GM23338 (cell line): ENCODE data around the gene GDE1.

Experiments used
- EZH2phosphoT487 ChIP-seq: fragments of 200-600 bp; sonication (generic); IDR thresholded peaks from one replicate; pipeline ENCODE4 v1.8.1; 2018; ENCODE audit warnings: antibody characterized with exemption; ENCODE audit not compliant: unreplicated experiment
- JUNB ChIP-seq: IDR thresholded peaks from one replicate; pipeline ENCODE4 v1.6.1; 2016; ENCODE audit warnings: antibody characterized with exemption; ENCODE audit not compliant: unreplicated experiment
- TF ChIP-seq, protein P1 (sequence below), 2 experiments: fragments of 200-600 bp in 1 of 2; sonication (generic) in 1 of 2; conservative IDR thresholded peaks; 2 replicates each; pipeline versions ENCODE4 v1.5.1 to v1.6.1; 2016 to 2017; ENCODE audit warnings: antibody characterized with exemption in 2 of 2, low read depth in 2 of 2, mild to moderate bottlenecking in 2 of 2, moderate library complexity in 1 of 2

DNA sequence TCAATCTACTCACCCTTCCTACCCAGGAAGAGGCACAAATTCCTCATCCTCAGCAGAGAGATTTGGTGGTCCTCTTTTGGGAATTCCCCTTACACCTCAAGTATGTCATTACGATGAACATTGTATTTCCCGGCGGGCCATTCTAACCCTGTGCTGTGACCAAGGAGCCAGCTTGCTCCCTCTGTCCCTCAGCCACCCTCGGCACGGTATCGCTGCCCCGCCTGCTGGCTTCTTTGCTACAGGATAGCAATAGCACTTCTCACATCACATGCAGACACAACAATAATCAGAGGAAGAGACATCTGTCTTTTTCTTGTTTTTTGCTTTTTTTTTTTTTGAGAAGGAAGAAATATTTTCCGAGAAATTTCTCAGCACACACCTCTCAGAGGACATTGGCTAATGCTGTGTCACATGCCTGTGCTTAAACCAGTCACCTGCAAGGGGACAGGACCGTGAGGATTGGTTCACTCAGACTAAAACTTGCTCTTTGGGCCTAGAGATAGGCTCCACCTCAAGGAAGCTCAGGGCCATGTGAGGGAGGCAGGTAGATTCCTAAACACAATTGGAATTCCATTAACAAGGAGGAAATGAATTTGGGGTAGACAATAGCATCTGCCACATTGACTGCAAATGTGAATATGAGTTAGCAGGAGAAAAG, 63.0 kb downstream of the GDE1 start:
- TF ChIP-seq, protein P1, sequence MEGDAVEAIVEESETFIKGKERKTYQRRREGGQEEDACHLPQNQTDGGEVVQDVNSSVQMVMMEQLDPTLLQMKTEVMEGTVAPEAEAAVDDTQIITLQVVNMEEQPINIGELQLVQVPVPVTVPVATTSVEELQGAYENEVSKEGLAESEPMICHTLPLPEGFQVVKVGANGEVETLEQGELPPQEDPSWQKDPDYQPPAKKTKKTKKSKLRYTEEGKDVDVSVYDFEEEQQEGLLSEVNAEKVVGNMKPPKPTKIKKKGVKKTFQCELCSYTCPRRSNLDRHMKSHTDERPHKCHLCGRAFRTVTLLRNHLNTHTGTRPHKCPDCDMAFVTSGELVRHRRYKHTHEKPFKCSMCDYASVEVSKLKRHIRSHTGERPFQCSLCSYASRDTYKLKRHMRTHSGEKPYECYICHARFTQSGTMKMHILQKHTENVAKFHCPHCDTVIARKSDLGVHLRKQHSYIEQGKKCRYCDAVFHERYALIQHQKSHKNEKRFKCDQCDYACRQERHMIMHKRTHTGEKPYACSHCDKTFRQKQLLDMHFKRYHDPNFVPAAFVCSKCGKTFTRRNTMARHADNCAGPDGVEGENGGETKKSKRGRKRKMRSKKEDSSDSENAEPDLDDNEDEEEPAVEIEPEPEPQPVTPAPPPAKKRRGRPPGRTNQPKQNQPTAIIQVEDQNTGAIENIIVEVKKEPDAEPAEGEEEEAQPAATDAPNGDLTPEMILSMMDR (conservative IDR thresholded peaks at IDR 0.05; ENCODE audit: low read depth in 2 of 2), result peak in 1 of 2 experiments; percentile 33; a peak in 1 of 4 replicates
- no peak for TF ChIP-seq JUNB
- TF ChIP-seq EZH2phosphoT487, result no peak
